ENCODE measurements around the gene IDI1.
"Not testable (repeated sequence)": the region's sequence is repeated elsewhere in the genome, so short reads cannot be mapped to it uniquely, and the experiment has no call there.

Gene IDI1

DNA sequence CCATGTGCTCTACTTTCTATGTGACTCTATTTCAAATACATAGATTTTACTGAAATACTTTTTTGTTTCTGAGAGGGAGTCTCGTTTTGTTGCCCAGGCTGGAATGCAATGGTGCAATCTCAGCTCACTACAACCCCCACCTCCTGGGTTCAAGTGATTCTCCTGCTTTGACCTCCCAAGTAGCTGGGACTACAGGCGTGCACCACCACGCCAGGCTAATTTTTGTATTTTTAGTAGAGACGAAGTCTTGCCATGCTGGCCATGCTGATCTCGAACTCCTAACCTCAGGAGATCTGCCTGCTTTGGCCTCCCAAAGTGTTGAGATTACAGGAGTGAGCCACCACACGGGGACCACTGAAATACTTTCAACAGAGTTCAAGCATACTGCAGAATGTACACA, 3.5 kb downstream of the IDI1 start:
- Histone ChIP-seq H3K9ac (ENCODE audit: low read length) (peak overlapping the region; percentile 10), H3K27me3 (replicated peaks; ENCODE audit: control insufficient read depth, insufficient read depth, low read length) (no peaks in the 10 kb centered on the region), H3K9me3 (ENCODE audit: control insufficient read depth, low read length) (no peaks in the 10 kb centered on the region), H3K36me3 (ENCODE audit: control insufficient read depth, insufficient read depth, low read length, severe bottlenecking) (peaks cover 38% of the 10 kb centered on the region), H3K4me3 (ENCODE audit: low read length) (peak overlapping the region; percentile 73), H3K4me1 (ENCODE audit: control insufficient read depth, insufficient read depth, low read length) (peaks cover 35% of the 10 kb centered on the region)
- no peak for DNase-seq (ENCODE audit: low read depth)

DNA sequence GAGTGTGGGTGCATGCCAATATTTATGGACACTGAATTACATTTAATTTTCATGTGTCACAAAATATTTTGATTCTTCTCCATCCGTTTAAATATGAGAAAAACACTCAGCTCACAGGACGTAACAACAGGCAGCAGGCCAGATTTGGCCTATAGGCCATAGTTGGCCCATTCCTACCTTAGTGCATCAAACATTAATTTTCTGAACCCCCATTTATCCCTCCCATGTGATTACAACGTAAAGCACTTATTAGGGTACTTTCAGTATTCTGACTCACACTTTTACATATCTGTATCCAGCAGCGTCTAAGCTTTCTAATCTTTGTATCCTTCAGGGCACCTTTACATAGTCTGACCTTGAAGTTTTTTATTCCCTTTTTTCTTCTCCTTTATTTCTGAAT, 4.0 kb downstream of the IDI1 start:
- peaks cover 31% of the 10 kb centered on the region for H3K4me1 ChIP-seq (ENCODE audit: control insufficient read depth, insufficient read depth, low read length)
- H3K9me3 ChIP-seq (ENCODE audit: control insufficient read depth, low read length), result no peaks in the 10 kb centered on the region
- DNase-seq (ENCODE audit: low read depth), result no peak
- H3K4me3 ChIP-seq (ENCODE audit: low read length), result peak overlapping the region; percentile 73
- H3K9ac ChIP-seq (ENCODE audit: low read length), result peak overlapping the region; percentile 34
- peaks cover 42% of the 10 kb centered on the region for H3K36me3 ChIP-seq (ENCODE audit: control insufficient read depth, insufficient read depth, low read length, severe bottlenecking)
- H3K27me3 ChIP-seq (replicated peaks; ENCODE audit: control insufficient read depth, insufficient read depth, low read length), result no peaks in the 10 kb centered on the region

- DNase-seq (ENCODE audit: low read depth), result no peak
- Histone ChIP-seq H3K9ac (ENCODE audit: low read length) (peak overlapping the region; percentile 34), H3K9me3 (ENCODE audit: control insufficient read depth, low read length) (no peaks in the 10 kb centered on the region), H3K36me3 (ENCODE audit: control insufficient read depth, insufficient read depth, low read length, severe bottlenecking) (peaks cover 51% of the 10 kb centered on the region), H3K4me1 (ENCODE audit: control insufficient read depth, insufficient read depth, low read length) (peaks cover 34% of the 10 kb centered on the region), H3K27me3 (replicated peaks; ENCODE audit: control insufficient read depth, insufficient read depth, low read length) (no peaks in the 10 kb centered on the region), H3K4me3 (ENCODE audit: low read length) (peak overlapping the region; percentile 73)
These were observed 4.8 kb downstream of the IDI1 start for GRCh38 chr10:1044146-1044545.

- no peak for DNase-seq (ENCODE audit: low read depth)
- H3K9me3 ChIP-seq (ENCODE audit: control insufficient read depth, low read length), result no peaks in the 10 kb centered on the region
- peaks cover 54% of the 10 kb centered on the region for H3K36me3 ChIP-seq (ENCODE audit: control insufficient read depth, insufficient read depth, low read length, severe bottlenecking)
- H3K27me3 ChIP-seq (replicated peaks; ENCODE audit: control insufficient read depth, insufficient read depth, low read length), result no peaks in the 10 kb centered on the region
- H3K4me1 ChIP-seq (ENCODE audit: control insufficient read depth, insufficient read depth, low read length), result peaks cover 34% of the 10 kb centered on the region
- H3K9ac ChIP-seq (ENCODE audit: low read length), result no peak overlapping the region
- peak overlapping the region; percentile 73 for H3K4me3 ChIP-seq (ENCODE audit: low read length)
These were observed 5.4 kb downstream of the IDI1 start for GRCh38 chr10:1043532-1043995.

GRCh38 chr10:1041514-1041913, 7.4 kb downstream of the IDI1 start:
- peaks cover 34% of the 10 kb centered on the region for H3K4me1 ChIP-seq (ENCODE audit: control insufficient read depth, insufficient read depth, low read length)
- DNase-seq (ENCODE audit: low read depth), result no peak
- peaks cover 73% of the 10 kb centered on the region for H3K36me3 ChIP-seq (ENCODE audit: control insufficient read depth, insufficient read depth, low read length, severe bottlenecking)
- no peak overlapping the region for H3K4me3 ChIP-seq (ENCODE audit: low read length)
- no peak overlapping the region for H3K9ac ChIP-seq (ENCODE audit: low read length)
- H3K27me3 ChIP-seq (replicated peaks; ENCODE audit: control insufficient read depth, insufficient read depth, low read length), result no peaks in the 10 kb centered on the region
- no peaks in the 10 kb centered on the region for H3K9me3 ChIP-seq (ENCODE audit: control insufficient read depth, low read length)

GRCh38 chr10:1040133-1040532, 8.8 kb downstream of the IDI1 start:
- no peak for DNase-seq (ENCODE audit: low read depth)
- no peaks in the 10 kb centered on the region for H3K9me3 ChIP-seq (ENCODE audit: control insufficient read depth, low read length)
- H3K4me3 ChIP-seq (ENCODE audit: low read length), result no peak overlapping the region
- H3K36me3 ChIP-seq (ENCODE audit: control insufficient read depth, insufficient read depth, low read length, severe bottlenecking), result peaks cover 73% of the 10 kb centered on the region
- no peaks in the 10 kb centered on the region for H3K27me3 ChIP-seq (replicated peaks; ENCODE audit: control insufficient read depth, insufficient read depth, low read length)
- peaks cover 31% of the 10 kb centered on the region for H3K4me1 ChIP-seq (ENCODE audit: control insufficient read depth, insufficient read depth, low read length)
- no peak overlapping the region for H3K9ac ChIP-seq (ENCODE audit: low read length)

DNA sequence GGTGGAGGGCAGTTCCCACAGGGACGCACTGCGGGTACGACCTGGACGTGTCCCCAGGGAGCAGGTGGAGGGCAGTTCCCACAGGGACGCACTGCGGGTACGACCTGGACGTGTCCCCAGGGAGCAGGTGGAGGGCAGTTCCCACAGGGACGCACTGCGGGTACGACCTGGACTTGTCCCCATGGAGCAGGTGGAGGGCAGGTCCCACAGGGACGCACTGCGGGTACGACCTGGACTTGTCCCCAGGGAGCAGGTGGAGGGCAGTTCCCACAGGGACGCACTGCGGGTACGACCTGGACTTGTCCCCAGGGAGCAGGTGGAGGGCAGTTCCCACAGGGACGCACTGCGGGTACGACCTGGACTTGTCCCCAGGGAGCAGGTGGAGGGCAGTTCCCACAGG, 10.2 kb downstream of the IDI1 start:
- peaks cover 68% of the 10 kb centered on the region for H3K36me3 ChIP-seq (ENCODE audit: control insufficient read depth, insufficient read depth, low read length, severe bottlenecking)
- H3K9me3 ChIP-seq (ENCODE audit: control insufficient read depth, low read length); H3K27me3 ChIP-seq (replicated peaks; ENCODE audit: control insufficient read depth, insufficient read depth, low read length); H3K9ac ChIP-seq (ENCODE audit: low read length); DNase-seq (ENCODE audit: low read depth); H3K4me3 ChIP-seq (ENCODE audit: low read length): not testable (repeated sequence)
- H3K4me1 ChIP-seq (ENCODE audit: control insufficient read depth, insufficient read depth, low read length), result peaks cover 23% of the 10 kb centered on the region

DNA sequence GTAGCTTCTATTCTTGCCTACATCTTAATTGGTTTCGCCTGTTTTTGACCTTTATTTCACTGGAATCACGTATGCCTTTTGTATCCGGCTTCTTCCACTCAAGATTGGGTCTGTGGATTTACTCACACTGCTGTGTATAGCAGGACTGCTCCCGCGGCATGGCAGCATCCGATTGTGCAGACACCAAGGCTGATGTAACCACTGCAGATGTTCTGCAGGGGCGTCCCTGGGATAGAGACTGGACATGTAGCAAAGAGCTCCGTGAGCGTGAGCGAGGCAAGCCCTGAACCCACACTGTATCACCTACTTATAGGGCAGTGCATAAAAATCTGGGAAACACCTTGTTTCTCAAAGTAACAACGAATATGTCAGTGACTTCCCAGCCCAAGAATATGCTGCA, 11.8 kb downstream of the IDI1 start:
- Histone ChIP-seq H3K36me3 (ENCODE audit: control insufficient read depth, insufficient read depth, low read length, severe bottlenecking) (peaks cover 52% of the 10 kb centered on the region), H3K9ac (ENCODE audit: low read length) (no peak overlapping the region), H3K4me1 (ENCODE audit: control insufficient read depth, insufficient read depth, low read length) (peaks cover 15% of the 10 kb centered on the region), H3K27me3 (replicated peaks; ENCODE audit: control insufficient read depth, insufficient read depth, low read length) (no peaks in the 10 kb centered on the region), H3K9me3 (ENCODE audit: control insufficient read depth, low read length) (no peaks in the 10 kb centered on the region), H3K4me3 (ENCODE audit: low read length) (no peak overlapping the region)
- DNase-seq (ENCODE audit: low read depth), result no peak

DNA sequence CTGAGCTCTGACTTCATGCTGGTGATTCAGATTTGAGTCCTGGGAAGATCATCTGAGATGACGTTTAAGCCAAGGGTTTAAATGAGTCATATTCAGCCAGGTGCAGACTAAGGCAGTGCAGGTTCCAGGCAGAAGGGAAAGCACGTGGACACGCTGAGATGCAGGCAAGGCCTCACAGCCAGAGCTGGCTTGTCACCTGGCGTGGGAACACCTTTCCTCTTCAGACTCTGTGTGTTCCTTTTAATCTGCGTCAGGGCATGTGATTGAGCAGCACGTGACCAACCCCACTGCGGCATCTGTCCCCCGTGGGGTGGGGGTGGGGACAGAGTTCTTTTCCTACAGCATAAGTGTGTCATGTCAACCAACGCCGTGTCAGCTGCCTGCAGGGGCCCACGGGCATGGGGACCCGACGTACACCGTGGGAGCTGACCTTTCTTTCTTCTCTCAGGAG, 12.6 kb downstream of the IDI1 start:
- no peak for DNase-seq (ENCODE audit: low read depth)
- peaks cover 44% of the 10 kb centered on the region for H3K36me3 ChIP-seq (ENCODE audit: control insufficient read depth, insufficient read depth, low read length, severe bottlenecking)
- H3K27me3 ChIP-seq (replicated peaks; ENCODE audit: control insufficient read depth, insufficient read depth, low read length), result no peaks in the 10 kb centered on the region
- H3K9ac ChIP-seq (ENCODE audit: low read length), result no peak overlapping the region
- no peaks in the 10 kb centered on the region for H3K9me3 ChIP-seq (ENCODE audit: control insufficient read depth, low read length)
- peaks cover 15% of the 10 kb centered on the region for H3K4me1 ChIP-seq (ENCODE audit: control insufficient read depth, insufficient read depth, low read length)
- H3K4me3 ChIP-seq (ENCODE audit: low read length), result no peak overlapping the region

DNA sequence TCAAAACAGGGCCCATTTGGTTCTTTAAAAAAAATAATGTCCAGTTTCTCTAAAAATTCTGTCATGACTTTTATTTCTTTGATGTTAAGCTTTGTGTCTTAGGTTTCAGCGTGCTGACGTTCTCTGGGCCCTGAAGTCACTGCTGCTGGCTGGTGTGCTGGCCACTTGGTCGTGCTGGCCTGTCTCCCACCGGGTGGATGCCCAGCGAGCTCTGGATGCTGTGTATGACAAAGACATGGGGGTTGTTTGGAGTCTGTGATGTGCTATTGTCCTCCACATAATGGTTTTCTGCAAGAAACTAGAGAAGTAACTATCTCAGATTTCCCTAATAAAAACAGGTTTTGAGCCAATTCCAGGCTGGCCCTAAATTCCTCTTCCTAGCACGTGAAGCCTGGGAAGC, 13.7 kb downstream of the IDI1 start:
- H3K4me1 ChIP-seq (ENCODE audit: control insufficient read depth, insufficient read depth, low read length), result peaks cover 15% of the 10 kb centered on the region
- H3K27me3 ChIP-seq (replicated peaks; ENCODE audit: control insufficient read depth, insufficient read depth, low read length), result no peaks in the 10 kb centered on the region
- no peak overlapping the region for H3K4me3 ChIP-seq (ENCODE audit: low read length)
- H3K9ac ChIP-seq (ENCODE audit: low read length), result no peak overlapping the region
- peaks cover 33% of the 10 kb centered on the region for H3K36me3 ChIP-seq (ENCODE audit: control insufficient read depth, insufficient read depth, low read length, severe bottlenecking)
- H3K9me3 ChIP-seq (ENCODE audit: control insufficient read depth, low read length), result no peaks in the 10 kb centered on the region
- DNase-seq (ENCODE audit: low read depth), result no peak

DNA sequence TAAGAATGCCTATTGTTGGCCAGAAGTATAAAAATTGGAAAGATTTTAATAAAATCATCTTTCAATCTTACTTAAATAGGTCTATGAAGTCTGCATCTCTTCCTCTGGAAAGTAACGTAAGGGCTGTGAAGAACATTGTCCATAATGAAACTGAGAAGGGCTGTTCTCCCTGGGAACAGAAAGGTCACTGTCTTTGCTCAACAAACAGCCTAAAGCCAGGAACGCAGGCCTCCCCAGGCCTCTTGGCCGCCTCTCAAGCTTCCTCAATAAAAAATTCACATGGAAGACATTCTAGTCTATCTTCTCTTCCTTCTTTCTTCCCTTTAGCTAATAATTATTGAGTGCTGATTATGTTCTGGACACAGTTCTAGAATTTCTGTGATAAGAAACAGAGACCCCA, 14.2 kb downstream of the IDI1 start:
- H3K36me3 ChIP-seq (ENCODE audit: control insufficient read depth, insufficient read depth, low read length, severe bottlenecking), result peaks cover 28% of the 10 kb centered on the region
- no peaks in the 10 kb centered on the region for H3K9me3 ChIP-seq (ENCODE audit: control insufficient read depth, low read length)
- H3K27me3 ChIP-seq (replicated peaks; ENCODE audit: control insufficient read depth, insufficient read depth, low read length), result no peaks in the 10 kb centered on the region
- no peak overlapping the region for H3K9ac ChIP-seq (ENCODE audit: low read length)
- H3K4me3 ChIP-seq (ENCODE audit: low read length), result no peak overlapping the region
- DNase-seq (ENCODE audit: low read depth), result no peak
- peaks cover 15% of the 10 kb centered on the region for H3K4me1 ChIP-seq (ENCODE audit: control insufficient read depth, insufficient read depth, low read length)

DNA sequence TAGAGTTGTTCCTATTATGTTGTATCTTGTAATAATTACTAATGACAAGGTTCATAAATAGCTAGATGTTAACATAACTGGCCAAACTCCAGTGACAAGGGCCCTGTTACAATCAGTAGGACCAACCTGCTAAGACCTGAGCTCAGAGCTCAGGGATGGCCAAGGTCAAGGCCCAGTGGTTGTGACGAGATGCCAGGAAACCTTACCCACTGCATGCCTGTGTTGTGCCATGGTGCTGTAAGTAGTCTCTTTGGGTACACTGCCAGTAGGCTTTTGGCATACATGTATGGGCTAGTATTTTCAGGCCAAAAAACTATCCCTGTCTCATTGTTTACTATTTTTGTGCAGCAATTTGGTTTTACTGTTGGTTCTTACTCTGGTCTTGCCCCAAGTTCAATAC, 15.3 kb downstream of the IDI1 start:
- no peak overlapping the region for H3K9ac ChIP-seq (ENCODE audit: low read length)
- no peak for DNase-seq (ENCODE audit: low read depth)
- peaks cover 12% of the 10 kb centered on the region for H3K4me1 ChIP-seq (ENCODE audit: control insufficient read depth, insufficient read depth, low read length)
- no peaks in the 10 kb centered on the region for H3K9me3 ChIP-seq (ENCODE audit: control insufficient read depth, low read length)
- no peak overlapping the region for H3K4me3 ChIP-seq (ENCODE audit: low read length)
- H3K27me3 ChIP-seq (replicated peaks; ENCODE audit: control insufficient read depth, insufficient read depth, low read length), result no peaks in the 10 kb centered on the region
- peaks cover 19% of the 10 kb centered on the region for H3K36me3 ChIP-seq (ENCODE audit: control insufficient read depth, insufficient read depth, low read length, severe bottlenecking)

Measured in adipocyte (in vitro differentiated cells).